ENCODE measurements around the gene GPR158. TPM values are rescaled to one million over a fixed set of nuclear protein-coding genes. Genes with fewer than 3 reads are reported as not detected.
A peak's percentile ranks its signal among the peaks of the same experiment; 100 is the strongest.

GPR158 gene
- total and polyA plus RNA-seq, 9 of the 15 experiments (the other 6 are each of a cell fraction or from before 2014, with no cell fraction given): 4.0 to 7.6 (median 5.0) TPM

- TF ChIP-seq CUX1 (CRISPR knock-in tag; IDR thresholded peaks at IDR 0.05): peak; percentile 39; the same call in 1 of the 2 replicates
- no peak for TF ChIP-seq ZBTB12 (CRISPR knock-in tag; IDR thresholded peaks at IDR 0.05)
- 0 out of 2 replicates have a peak, but pooled peaks have one; percentile 46 for TF ChIP-seq PHF21A (IDR thresholded peaks at IDR 0.05; ENCODE audit: borderline replicate concordance, low read depth)
- TF ChIP-seq TAF9B (IDR thresholded peaks at IDR 0.05; ENCODE audit: partially characterized antibody): peak; percentile 45
- TF ChIP-seq ZZZ3 (IDR thresholded peaks at IDR 0.05): no peak
- TF ChIP-seq POLR2AphosphoS5 (IDR thresholded peaks at IDR 0.05; ENCODE audit: control insufficient read depth, insufficient read depth, low read depth, low read length): peak; percentile 52
- TF ChIP-seq DDX20 (tag; IDR thresholded peaks at IDR 0.05; ENCODE audit: low read depth): 0 out of 2 replicates have a peak, but pooled peaks have one; percentile 24
- TF ChIP-seq TFE3 (CRISPR knock-in tag; IDR thresholded peaks at IDR 0.05): no peak
- no peak for TF ChIP-seq STAT5B (CRISPR knock-in tag; IDR thresholded peaks at IDR 0.05)
- peak; percentile 34; the same call in 1 of the 2 replicates for TF ChIP-seq LEF1 (IDR thresholded peaks at IDR 0.05)
- TF ChIP-seq ATF4 (CRISPR knock-in tag; IDR thresholded peaks at IDR 0.05): no peak
- no peak for TF ChIP-seq ZNF395 (CRISPR knock-in tag; IDR thresholded peaks at IDR 0.05)
- no peak for TF ChIP-seq XRCC3 (IDR thresholded peaks at IDR 0.05)
- no peak for TF ChIP-seq MED1 (CRISPR knock-in tag; IDR thresholded peaks at IDR 0.05; ENCODE audit: borderline replicate concordance)
- no peak for TF ChIP-seq MAFF (IDR thresholded peaks at IDR 0.05; ENCODE audit: low read length)
Observed at GRCh38 chr10:25465582-25466372, 291.0 kb downstream of the GPR158 start (continued).
